ENCODE results near the gene DDX51.

The DDX51 gene

DNA sequence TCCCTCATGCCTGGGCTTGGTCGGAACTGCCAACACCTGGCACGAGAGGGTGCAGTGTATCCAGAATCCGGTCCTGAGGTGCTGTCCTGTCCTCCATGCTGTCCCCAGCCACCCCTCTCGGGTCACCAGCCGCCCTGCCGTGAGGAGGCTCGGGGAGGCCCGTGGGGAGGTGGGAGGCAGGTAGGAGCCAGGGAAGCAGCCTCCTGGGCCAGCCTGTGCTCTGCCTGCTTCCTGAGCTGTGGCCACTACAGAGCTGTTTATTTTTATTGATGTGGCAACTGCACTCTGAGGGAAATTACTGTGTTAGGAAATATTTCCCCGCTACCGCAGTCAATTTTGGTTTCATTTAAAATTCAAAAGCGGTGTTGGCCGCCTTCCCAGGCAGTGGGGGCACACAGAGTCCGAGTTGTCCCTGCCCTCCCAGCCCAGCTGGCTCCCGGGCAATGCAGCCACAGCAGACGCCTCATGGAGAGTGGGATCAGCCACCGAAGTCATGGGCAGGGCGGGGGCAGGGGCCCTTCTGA, 18.5 kb upstream of the DDX51 start:
- H3K27ac ChIP-seq (replicated peaks): peak overlapping the region; percentile 35
- TF ChIP-seq GABPA (IDR thresholded peaks at IDR 0.05; ENCODE audit: low read depth) (no peak), POLR2AphosphoS5 (IDR thresholded peaks at IDR 0.05; ENCODE audit: low read depth) (peak; percentile 24; the same call in 1 of the 2 replicates), CTCF (IDR thresholded peaks at IDR 0.05; ENCODE audit: insufficient read depth, low read length) (no peak)
- peaks cover 2% of the 10 kb centered on the region for H3K27me3 ChIP-seq (ENCODE audit: insufficient read depth, poor library complexity, severe bottlenecking)
- H3K4me3 ChIP-seq (replicated peaks; ENCODE audit: insufficient read depth, low read length): peak overlapping the region; percentile 27
- DNase-seq (ENCODE audit: low read depth in 1 of 2, low spot score in 1 of 2): peak in 1 of 2 experiments; percentile 63

GRCh38 chr12:132161796-132162507, 17.8 kb upstream of the DDX51 start:
- Histone ChIP-seq H3K4me3 (replicated peaks; ENCODE audit: insufficient read depth, low read length) (peak overlapping the region; percentile 8; the same call in 1 of the 2 replicates), H3K27me3 (ENCODE audit: insufficient read depth, poor library complexity, severe bottlenecking) (peaks cover 2% of the 10 kb centered on the region), H3K27ac (replicated peaks) (peak overlapping the region; percentile 35)
- no peak for TF ChIP-seq SPI1 (IDR thresholded peaks at IDR 0.05; ENCODE audit: borderline replicate concordance, low read depth)
- no peak for TF ChIP-seq CTCF (IDR thresholded peaks at IDR 0.05; ENCODE audit: insufficient read depth, low read length)
- TF ChIP-seq POLR2AphosphoS5 (IDR thresholded peaks at IDR 0.05; ENCODE audit: low read depth): no peak
- no peak for TF ChIP-seq REST (IDR thresholded peaks at IDR 0.05; ENCODE audit: insufficient replicate concordance, low read depth)
- no peak for TF ChIP-seq GABPA (IDR thresholded peaks at IDR 0.05; ENCODE audit: low read depth)
- no peak for DNase-seq (ENCODE audit: low read depth in 1 of 2, low spot score in 1 of 2)

DNA sequence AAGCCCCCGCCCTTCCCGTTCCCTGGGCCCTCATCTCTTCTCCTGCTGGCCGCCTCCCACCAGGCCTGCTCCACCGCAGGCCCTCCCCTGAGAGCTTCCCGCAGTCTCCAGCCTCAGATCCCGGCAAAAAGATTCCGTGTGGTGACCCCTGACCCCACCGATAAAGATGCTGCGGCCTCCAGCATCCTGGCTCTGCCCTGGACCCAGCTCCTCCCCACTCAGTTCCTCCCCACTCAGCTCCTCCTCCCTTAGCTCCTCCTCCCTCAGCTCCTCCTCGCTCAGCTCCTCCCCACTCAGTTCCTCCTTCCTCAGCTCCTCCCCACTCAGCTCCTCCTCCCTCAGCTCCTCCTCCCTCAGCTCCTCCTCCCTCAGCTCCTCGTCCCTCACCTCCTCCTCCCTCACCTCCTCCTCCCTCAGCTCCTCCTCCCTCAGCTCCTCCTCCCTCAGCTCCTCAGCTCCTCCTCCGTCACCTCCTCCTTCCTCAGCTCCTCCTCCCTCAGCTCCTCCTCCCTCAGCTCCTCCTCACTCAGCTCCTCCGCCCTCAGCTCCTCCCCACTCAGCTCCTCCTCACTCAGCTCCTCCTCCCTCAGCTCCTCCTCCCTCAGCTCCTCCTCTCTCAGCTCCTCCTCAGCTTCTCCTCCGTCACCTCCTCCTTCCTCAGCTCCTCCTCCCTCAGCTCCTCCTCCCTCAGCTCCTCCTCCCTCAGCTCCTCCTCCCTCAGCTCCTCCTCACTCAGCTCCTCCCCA, 17.1 kb upstream of the DDX51 start:
- Histone ChIP-seq H3K4me3 (replicated peaks; ENCODE audit: insufficient read depth, low read length) (no peak overlapping the region), H3K27me3 (ENCODE audit: insufficient read depth, poor library complexity, severe bottlenecking) (peaks cover 2% of the 10 kb centered on the region), H3K27ac (replicated peaks) (no peak overlapping the region)
- peak in 1 of 2 experiments; percentile 39 for DNase-seq (ENCODE audit: low read depth in 1 of 2, low spot score in 1 of 2)
- TF ChIP-seq SPI1 (IDR thresholded peaks at IDR 0.05; ENCODE audit: borderline replicate concordance, low read depth): no peak
- no peak for TF ChIP-seq REST (IDR thresholded peaks at IDR 0.05; ENCODE audit: insufficient replicate concordance, low read depth)
- TF ChIP-seq GABPA (IDR thresholded peaks at IDR 0.05; ENCODE audit: low read depth): no peak
- TF ChIP-seq CTCF (IDR thresholded peaks at IDR 0.05; ENCODE audit: insufficient read depth, low read length): no peak
- no peak for TF ChIP-seq POLR2AphosphoS5 (IDR thresholded peaks at IDR 0.05; ENCODE audit: low read depth)
